Measurements from ENCODE around the gene CELF2. TPM values are rescaled to one million over a fixed set of nuclear protein-coding genes. Genes with fewer than 3 reads are reported as not detected.

The CELF2 gene
- total RNA-seq, 1 experiment from 2014 or later: 0.51 TPM

GRCh38 chr10:11245981-11246590 is 228.4 kb downstream of the CELF2 start:
- no peak for DNase-seq (ENCODE audit: low read depth)

DNA sequence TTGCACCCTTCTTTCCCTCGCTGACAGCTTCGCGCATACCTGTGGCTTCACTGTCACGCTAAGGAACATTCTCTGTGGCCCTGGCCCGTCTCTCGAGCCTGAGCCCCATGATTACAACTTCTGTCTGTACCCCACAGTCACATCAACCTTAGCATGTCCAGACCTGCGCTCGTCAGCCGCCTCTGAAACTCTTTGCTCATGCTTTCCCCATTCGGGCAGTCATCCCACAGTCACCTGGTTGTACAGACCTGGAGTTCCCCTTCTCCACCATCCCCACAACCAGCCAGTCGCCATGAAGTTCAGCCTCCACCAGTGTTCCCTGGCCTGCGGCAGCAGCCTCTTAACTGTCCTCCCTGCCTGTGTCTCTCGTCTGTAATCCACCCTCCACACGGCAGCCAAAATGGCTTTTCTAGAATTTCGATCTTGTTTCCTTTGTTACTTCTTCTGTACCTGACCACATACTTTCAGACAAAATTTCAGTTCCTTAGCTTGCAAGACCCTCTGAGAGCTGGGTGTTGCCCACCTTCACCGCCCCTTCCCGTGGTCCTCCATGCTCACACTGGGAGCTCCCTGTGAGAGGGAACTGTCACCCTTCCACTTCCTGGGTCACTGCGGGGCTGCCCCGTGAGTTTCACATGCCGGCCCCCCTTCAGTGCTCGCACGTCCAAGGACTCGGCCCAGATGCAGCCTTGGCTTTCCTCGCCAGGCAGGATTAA is 229.2 kb downstream of the CELF2 start:
- DNase-seq (ENCODE audit: low read depth): no peak

- no peak for DNase-seq (ENCODE audit: low read depth)
Observed at GRCh38 chr10:11249152-11249807, 231.6 kb downstream of the CELF2 start.

GRCh38 chr10:11249808-11250195 is 232.1 kb downstream of the CELF2 start:
- DNase-seq (ENCODE audit: low read depth): no peak

DNA sequence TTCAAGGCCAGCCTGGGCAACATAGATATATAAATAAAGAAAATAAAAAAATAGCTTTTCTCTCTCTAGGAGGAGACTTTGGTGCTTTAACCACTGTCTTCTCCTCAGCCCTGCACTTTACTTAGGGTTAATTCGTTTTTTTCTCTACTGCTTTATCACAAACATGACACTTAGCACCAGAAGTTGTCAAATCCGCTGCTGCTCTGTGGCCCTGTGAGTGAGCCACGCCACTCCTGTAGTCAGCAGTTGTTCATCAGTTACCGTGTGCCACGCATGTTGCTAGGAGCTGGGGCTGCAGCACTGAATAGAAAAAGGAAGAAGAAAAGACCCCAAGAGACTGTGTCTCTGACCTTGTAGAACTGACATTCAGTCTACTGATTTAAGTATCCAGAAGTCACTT is 232.6 kb downstream of the CELF2 start:
- no peak for DNase-seq (ENCODE audit: low read depth)

DNA sequence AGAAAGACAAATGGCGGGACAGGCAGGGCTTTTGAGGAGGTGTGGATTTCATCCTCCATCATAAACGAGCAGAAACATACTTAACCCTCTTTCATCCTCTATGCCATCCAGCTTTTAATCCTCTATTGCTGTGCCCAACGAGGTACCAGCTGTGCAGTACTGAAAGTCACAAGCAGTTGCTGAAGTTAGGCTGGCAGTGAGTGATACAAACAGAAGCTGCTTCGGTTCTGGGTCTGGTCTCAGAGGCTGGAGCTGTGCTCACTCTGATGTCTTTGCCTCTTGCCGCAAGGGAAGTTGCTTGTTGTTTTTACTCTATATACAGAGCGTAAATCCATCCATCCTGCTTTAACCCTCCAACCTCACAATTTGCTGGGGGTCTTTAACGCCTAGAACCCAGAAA is 235.2 kb downstream of the CELF2 start:
- DNase-seq (ENCODE audit: low read depth): no peak

GRCh38 chr10:11253385-11254002 is 235.8 kb downstream of the CELF2 start:
- no peak for DNase-seq (ENCODE audit: low read depth)

GRCh38 chr10:11255156-11255555 is 237.5 kb downstream of the CELF2 start:
- no peak for DNase-seq (ENCODE audit: low read depth)

DNA sequence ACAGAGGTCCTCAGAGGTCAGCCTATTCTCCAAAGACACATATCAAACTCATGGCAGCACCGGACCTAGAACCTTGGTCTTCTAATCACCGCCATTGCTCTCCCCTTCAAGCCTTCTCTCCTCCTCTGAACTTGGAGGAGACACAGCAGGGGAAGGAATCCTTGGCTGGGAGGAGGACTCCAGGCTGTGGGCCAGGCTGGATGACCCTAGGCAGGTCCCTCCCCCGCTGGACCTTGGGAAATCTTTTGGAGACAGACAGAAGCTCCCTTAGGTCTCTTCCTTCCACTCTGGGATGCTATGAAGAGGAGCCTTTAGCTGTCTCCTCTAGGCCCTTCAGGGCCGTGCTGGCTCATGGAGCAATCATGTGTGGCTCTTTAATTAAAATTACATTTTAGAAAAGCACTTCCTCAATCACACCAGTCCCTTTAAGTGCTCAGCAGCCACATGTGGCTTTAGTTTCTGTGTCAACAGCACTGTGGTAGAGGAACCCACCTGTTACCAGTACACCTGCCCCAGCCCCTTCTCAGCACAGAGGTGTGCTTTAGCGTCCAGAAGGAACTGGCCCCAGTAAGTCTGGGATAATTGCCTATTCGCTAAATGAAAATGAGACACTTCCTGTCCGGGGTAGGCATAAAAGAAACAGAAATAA is 238.2 kb downstream of the CELF2 start:
- no peak for DNase-seq (ENCODE audit: low read depth)

GRCh38 chr10:11256896-11257295 is 239.2 kb downstream of the CELF2 start:
- no peak for DNase-seq (ENCODE audit: low read depth)

DNA sequence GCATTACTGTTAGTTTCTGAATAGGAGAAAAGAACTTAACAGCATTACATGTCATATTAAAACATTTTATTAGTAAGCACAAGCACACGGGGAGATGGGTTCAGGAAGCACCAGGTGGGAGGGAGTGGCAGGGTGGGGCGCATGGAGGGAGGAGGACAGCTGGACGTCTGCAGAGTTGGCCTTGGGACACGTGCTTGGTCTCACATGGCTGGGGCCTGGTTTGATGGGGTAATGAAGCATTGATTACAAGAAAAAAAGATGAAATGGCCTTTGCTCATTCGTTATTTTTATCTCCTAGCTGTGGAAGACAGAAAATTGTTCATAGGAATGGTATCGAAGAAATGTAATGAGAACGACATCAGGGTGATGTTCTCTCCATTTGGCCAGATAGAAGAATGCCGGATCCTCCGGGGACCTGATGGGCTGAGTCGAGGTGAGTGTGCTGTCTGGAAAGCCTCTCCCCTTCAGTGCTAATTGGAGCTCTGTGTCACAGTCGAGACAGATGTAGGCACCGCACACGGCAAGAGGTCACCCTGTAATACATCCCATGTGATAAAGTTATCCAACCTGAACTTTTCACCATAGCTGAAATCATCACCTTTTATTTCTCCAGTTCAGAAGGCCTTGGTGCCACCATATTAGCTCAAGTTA is 239.9 kb downstream of the CELF2 start:
- DNase-seq (ENCODE audit: low read depth): no peak

DNA sequence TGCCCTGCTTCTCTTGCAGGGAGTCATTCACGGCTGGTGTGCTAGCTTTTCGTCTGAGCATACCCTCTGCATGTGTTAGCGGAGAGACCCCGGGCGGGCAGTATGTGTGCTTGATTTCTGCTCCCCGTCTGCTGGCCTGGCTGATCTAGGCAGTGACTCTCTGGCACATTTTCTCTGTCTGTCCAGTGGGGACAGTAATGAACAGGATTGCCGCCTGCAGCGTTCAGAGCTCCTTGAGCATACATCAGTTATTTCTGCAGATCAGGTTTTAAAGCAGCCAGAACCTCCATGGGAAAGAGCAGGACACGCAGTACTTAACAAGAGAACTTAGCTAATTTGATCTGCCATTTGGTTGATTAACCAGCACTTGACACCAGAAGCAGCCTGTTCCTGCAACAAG is 242.5 kb downstream of the CELF2 start:
- no peak for DNase-seq (ENCODE audit: low read depth)

DNA sequence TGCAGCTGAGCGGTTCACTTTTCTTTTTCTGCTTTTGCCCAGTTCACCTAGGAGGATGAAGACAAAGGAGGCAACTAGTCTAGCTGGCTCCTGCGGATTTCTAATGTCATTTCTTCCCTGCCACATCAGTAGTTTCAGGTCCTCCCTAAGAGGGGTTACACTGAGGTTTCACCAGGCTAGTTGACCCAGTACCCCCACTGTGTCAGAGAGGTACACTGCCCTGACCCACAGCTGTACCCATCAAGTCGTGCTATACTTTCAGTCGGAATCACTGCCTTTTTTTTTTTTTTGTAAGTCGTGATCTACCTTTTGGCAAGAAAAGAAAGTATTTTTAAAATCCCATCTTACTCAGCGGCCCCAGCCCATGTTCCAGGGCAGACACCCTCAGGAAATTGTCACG is 243.5 kb downstream of the CELF2 start:
- no peak for DNase-seq (ENCODE audit: low read depth)

DNA sequence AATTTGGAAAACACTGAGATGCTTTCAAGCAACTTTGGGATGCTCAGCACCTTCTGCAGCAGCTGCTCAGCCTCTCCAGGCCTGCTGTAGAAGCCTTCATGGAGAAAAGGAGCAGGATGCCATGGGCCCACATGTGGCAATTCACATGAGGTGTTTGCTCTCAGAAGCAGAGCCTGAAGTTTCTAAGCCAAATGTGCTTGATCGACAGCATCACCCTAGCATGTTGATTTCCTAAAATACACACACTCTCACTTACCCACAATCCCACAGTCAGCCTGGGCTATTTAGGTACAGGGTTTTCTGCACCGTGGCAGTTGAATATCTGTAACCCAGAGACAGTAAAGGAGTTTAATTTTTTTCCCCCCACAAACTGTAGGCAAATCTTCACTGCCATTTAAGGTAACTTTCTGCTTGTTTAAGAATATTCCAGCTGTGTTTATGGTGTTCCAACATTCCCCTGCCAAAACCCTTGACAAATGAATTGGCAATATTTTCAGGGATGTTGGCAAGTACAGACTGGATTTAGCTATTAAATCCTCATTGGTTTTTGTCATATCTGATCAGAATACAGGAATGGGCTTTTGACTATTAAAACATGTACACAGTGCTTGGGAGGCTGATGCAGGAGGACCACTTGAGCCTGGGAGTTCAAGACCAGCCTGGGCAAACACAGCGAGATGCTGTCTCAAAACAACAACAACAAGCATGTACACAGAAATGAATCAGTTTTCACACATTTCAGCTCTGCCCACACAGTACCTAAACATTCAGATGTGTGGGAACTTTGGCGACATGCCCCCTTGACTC is 244.2 kb downstream of the CELF2 start:
- no peak for DNase-seq (ENCODE audit: low read depth)

DNA sequence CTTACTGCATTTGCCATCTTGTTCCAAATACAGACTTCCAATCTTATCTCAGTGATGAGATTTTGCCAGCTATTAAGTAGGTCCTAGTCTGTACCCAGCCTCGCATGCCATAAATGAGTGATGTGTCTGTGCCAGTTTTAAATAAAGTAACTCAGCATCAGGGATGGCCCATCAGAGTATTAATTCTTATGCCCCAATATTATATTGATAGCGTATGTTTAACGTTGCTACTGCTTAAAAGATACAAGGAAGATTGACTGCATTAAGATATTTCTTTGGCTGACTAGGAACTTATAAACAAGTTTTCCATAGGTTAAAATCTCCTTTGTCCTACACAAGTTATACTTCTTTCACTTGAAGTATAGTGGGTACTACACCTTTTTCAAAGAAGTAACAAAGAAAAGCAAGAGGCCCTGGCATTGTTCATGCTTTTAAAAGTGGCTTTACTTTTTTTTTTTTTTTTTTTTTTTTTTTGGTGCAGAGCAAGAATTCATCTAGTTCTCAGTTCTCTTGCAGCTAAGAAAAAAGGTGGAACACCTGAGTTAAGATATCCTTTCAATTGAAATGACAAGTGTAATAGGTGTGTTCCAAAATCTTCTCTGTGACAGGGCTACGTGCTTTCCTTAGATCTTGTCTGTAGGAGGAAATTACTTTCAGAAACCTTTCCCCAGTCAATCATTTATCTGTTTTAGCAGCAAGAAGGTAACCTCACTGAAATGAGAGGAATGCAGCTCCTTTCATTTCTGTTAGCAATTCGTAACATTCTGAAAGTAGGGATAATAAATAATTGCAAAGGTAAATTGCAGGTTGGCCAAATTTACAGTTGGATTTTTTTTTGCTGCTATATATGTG is 245.0 kb downstream of the CELF2 start:
- no peak for DNase-seq (ENCODE audit: low read depth)

- no peak for DNase-seq (ENCODE audit: low read depth)
Observed at GRCh38 chr10:11263767-11264166, 246.1 kb downstream of the CELF2 start.

- DNase-seq (ENCODE audit: low read depth): no peak
Observed at GRCh38 chr10:11264296-11265048, 246.8 kb downstream of the CELF2 start.

DNA sequence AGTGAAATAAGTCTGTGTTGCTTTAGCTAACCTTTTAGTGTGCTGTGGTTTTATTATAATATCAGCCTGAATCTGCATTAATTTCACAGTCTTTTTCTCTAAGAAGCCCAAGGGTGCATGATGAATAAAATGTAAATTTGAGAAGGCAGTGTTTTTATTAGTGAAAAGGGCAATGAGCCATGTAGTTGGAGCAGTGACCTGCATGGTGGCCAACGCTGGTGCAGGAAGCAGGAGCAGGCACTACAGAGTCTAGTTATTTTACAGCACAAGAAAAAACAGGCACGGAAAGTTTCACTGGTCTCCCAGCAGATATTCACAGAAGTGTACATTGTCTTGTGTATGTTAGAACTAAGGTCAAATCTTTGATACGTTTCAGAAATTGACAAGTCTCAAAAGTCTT is 247.8 kb downstream of the CELF2 start:
- no peak for DNase-seq (ENCODE audit: low read depth)

DNA sequence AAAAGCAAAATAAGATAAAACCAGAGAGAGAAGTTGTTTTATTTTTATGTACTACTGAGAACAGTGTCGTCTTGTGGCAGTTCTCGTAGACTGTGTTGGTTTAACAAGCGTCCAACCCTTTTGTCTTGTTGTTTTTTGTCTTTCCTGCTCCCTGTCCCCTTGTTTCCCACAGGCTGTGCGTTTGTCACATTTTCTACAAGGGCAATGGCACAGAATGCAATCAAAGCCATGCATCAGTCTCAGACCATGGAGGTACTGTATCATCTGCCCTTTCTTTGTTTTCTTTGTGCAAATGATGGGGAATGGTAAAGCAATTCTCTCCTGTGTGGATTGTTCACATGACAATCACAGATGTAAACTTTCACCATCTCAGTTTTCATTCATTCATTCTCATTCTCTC is 248.8 kb downstream of the CELF2 start:
- DNase-seq (ENCODE audit: low read depth): no peak

Measured in Daoy (cell line).